PC-3 (cell line): ENCODE measurements around the gene PTPRN.

ENCODE experiments used
- CTCF ChIP-seq: fragments of 300-600 bp; sonication (generic); conservative IDR thresholded peaks from 2 replicates; pipeline ENCODE4 v1.5.1; 2017; ENCODE audit warnings: antibody characterized with exemption, low read depth, mild to moderate bottlenecking, low read length
- EZH2 ChIP-seq: fragments of 300-600 bp; sonication (generic); IDR thresholded peaks from one replicate; pipeline ENCODE4 v1.6.1; 2017; ENCODE audit warnings: antibody characterized with exemption, mild to moderate bottlenecking, low read length; ENCODE audit not compliant: unreplicated experiment
- EZH2phosphoT487 ChIP-seq: fragments of 300-600 bp; sonication (generic); IDR thresholded peaks from 2 replicates; pipeline ENCODE4 v1.6.1; 2018; ENCODE audit warnings: mild to moderate bottlenecking, antibody characterized with exemption, low read length, borderline replicate concordance

GRCh38 chr2:219356834-219357233 lies 47.6 kb upstream of the PTPRN start:
- TF ChIP-seq CTCF (no peak), EZH2phosphoT487 (no peak), EZH2 (no peak)
